ENCODE data around the gene RAMP2.

RAMP2 gene

GRCh38 chr17:42744283-42744805, 16.7 kb upstream of the RAMP2 start (continued):
- TF ChIP-seq HOXD13 (CRISPR knock-in tag; IDR thresholded peaks at IDR 0.05; ENCODE audit: borderline replicate concordance) (no peak), PRDM1 (tag by site-specific recombination; IDR thresholded peaks at IDR 0.05) (no peak), ZBTB1 (tag by site-specific recombination; IDR thresholded peaks at IDR 0.05) (no peak), KLF9 (tag by site-specific recombination; IDR thresholded peaks at IDR 0.05; ENCODE audit: low read depth) (no peak), KLF16 (tag by site-specific recombination; IDR thresholded peaks at IDR 0.05) (0 out of 2 replicates have a peak, but pooled peaks have one; percentile 50), GLIS2 (tag by site-specific recombination; IDR thresholded peaks at IDR 0.05) (peak; percentile 84), ZNF664 (tag by site-specific recombination; IDR thresholded peaks at IDR 0.05) (no peak), ZNF398 (tag by site-specific recombination; IDR thresholded peaks at IDR 0.05) (no peak), ZNF274 (IDR thresholded peaks at IDR 0.05; ENCODE audit: low read length) (no peak), ZNF274 (tag by site-specific recombination; IDR thresholded peaks at IDR 0.05; ENCODE audit: borderline replicate concordance) (no peak), ZNF394 (tag by site-specific recombination; IDR thresholded peaks at IDR 0.05; ENCODE audit: borderline replicate concordance) (0 out of 2 replicates have a peak, but pooled peaks have one; percentile 13), ZBTB21 (tag by site-specific recombination; IDR thresholded peaks at IDR 0.05) (no peak), RBAK (tag by site-specific recombination; IDR thresholded peaks at IDR 0.05) (no peak), ZSCAN30 (tag by site-specific recombination; IDR thresholded peaks at IDR 0.05) (0 out of 2 replicates have a peak, but pooled peaks have one; percentile 33), WT1 (tag by site-specific recombination; IDR thresholded peaks at IDR 0.05) (no peak), TSHZ1 (tag by site-specific recombination; IDR thresholded peaks at IDR 0.05; ENCODE audit: borderline replicate concordance) (no peak), ZNF549 (tag by site-specific recombination; IDR thresholded peaks at IDR 0.05) (no peak), SCRT2 (tag by site-specific recombination; IDR thresholded peaks at IDR 0.05) (no peak), KLF8 (tag by site-specific recombination; IDR thresholded peaks at IDR 0.05) (peak; percentile 65; the same call in 1 of the 2 replicates), ZNF621 (tag by site-specific recombination; IDR thresholded peaks at IDR 0.05) (no peak), ZNF174 (tag by site-specific recombination; IDR thresholded peaks at IDR 0.05) (no peak), ZNF366 (tag by site-specific recombination; conservative IDR thresholded peaks at IDR 0.05) (no peak), ZNF114 (tag by site-specific recombination; IDR thresholded peaks at IDR 0.05) (no peak), KLF17 (tag by site-specific recombination; IDR thresholded peaks at IDR 0.05) (0 out of 2 replicates have a peak, but pooled peaks have one; percentile 53), GFI1B (tag by site-specific recombination; IDR thresholded peaks at IDR 0.05) (no peak), ELK4 (IDR thresholded peaks at IDR 0.05; ENCODE audit: borderline replicate concordance, low read depth, low read length) (no peak), ZNF416 (tag by site-specific recombination; IDR thresholded peaks at IDR 0.05) (no peak), ZNF280C (tag by site-specific recombination; IDR thresholded peaks at IDR 0.05) (no peak), ZNF211 (tag by site-specific recombination; IDR thresholded peaks at IDR 0.05; ENCODE audit: low read depth) (no peak), REPIN1 (tag by site-specific recombination; IDR thresholded peaks at IDR 0.05; ENCODE audit: low read depth) (no peak), TCF7L2 (IDR thresholded peaks at IDR 0.05; ENCODE audit: borderline replicate concordance, low read depth, low read length) (no peak), YY1 (tag by site-specific recombination; IDR thresholded peaks at IDR 0.05) (no peak), ZNF768 (tag by site-specific recombination; IDR thresholded peaks at IDR 0.05) (no peak)

All from HEK293 (cell line).